NCI-H82 treated with DMSO at 0.1 percent for 48 hours (cell line): ENCODE measurements around the gene TPPP.
"Not testable (repeated sequence)": the region's sequence is repeated elsewhere in the genome, so short reads cannot be mapped to it uniquely, and the experiment has no call there.

Experiments
- DNase-seq: peaks from one replicate; lab custom pipeline; 2025; ENCODE audit not compliant: unreplicated experiment; lab: John Stamatoyannopoulos, UW

Gene TPPP

GRCh38 chr5:695475-695874 is 2.3 kb upstream of the TPPP start:
- not testable (repeated sequence) for DNase-seq

GRCh38 chr5:694042-694431 is 885 bp upstream of the TPPP start:
- not testable (repeated sequence) for DNase-seq

- not testable (repeated sequence) for DNase-seq
These were observed 567 bp downstream of the TPPP start for GRCh38 chr5:692529-693041.

GRCh38 chr5:691817-692528 is 1.2 kb downstream of the TPPP start:
- DNase-seq: no peak

- not testable (repeated sequence) for DNase-seq
These were observed 2.1 kb downstream of the TPPP start for GRCh38 chr5:691049-691448.

GRCh38 chr5:690293-690692 is 2.9 kb downstream of the TPPP start:
- not testable (repeated sequence) for DNase-seq

- DNase-seq: not testable (repeated sequence)
These were observed 4.7 kb downstream of the TPPP start for GRCh38 chr5:688348-689010.

GRCh38 chr5:686936-687335 is 6.2 kb downstream of the TPPP start:
- DNase-seq: not testable (repeated sequence)

GRCh38 chr5:686172-686523 is 7.0 kb downstream of the TPPP start:
- DNase-seq: not testable (repeated sequence)

GRCh38 chr5:685262-686171 is 7.6 kb downstream of the TPPP start:
- no peak for DNase-seq

GRCh38 chr5:684751-685216 is 8.4 kb downstream of the TPPP start:
- DNase-seq: no peak

- no peak for DNase-seq
These were observed 9.3 kb downstream of the TPPP start for GRCh38 chr5:683551-684481.

GRCh38 chr5:682651-683358 is 10.3 kb downstream of the TPPP start:
- DNase-seq: not testable (repeated sequence)

GRCh38 chr5:682216-682615 is 10.9 kb downstream of the TPPP start:
- DNase-seq: not testable (repeated sequence)

- not testable (repeated sequence) for DNase-seq
These were observed 11.6 kb downstream of the TPPP start for GRCh38 chr5:681317-682191.

- not testable (repeated sequence) for DNase-seq
These were observed 12.3 kb downstream of the TPPP start for GRCh38 chr5:680836-681235.

- DNase-seq: not testable (repeated sequence)
These were observed 12.9 kb downstream of the TPPP start for GRCh38 chr5:680118-680795.
